Fibroblast of peridontal ligament (primary cell): Measurements from ENCODE around the gene NOLC1.

Experiments
- DNase-seq: peaks from one replicate; pipeline ENCODE4 v3.0.0-alpha.2; 2010; ENCODE audit errors: extremely low read depth

The NOLC1 gene

GRCh38 chr10:102121739-102122372 lies 30.3 kb upstream of the NOLC1 start:
- peak; percentile 42 for DNase-seq

- no peak for DNase-seq
These were observed 29.7 kb upstream of the NOLC1 start for GRCh38 chr10:102122450-102122849.

- DNase-seq = no peak
These were observed 29.0 kb upstream of the NOLC1 start for GRCh38 chr10:102123223-102123622.

- DNase-seq = no peak
These were observed 20.7 kb upstream of the NOLC1 start for GRCh38 chr10:102131286-102132170.

- DNase-seq = no peak
These were observed 20.0 kb upstream of the NOLC1 start for GRCh38 chr10:102132193-102132562.

GRCh38 chr10:102132563-102133372 lies 19.4 kb upstream of the NOLC1 start, which contains the start of gene PPRC1:
PPRC1 (plus strand) TSS chr10:102133040; CDS start chr10:102133069, 29 bp downstream.
- peak; percentile 99 for DNase-seq

- DNase-seq = peak; percentile 66
These were observed 18.6 kb upstream of the NOLC1 start for GRCh38 chr10:102133373-102134195.

GRCh38 chr10:102134416-102134815 lies 17.8 kb upstream of the NOLC1 start:
- DNase-seq = no peak

GRCh38 chr10:102135956-102136526 lies 16.1 kb upstream of the NOLC1 start:
- no peak for DNase-seq

GRCh38 chr10:102139281-102140110 lies 12.7 kb upstream of the NOLC1 start:
- no peak for DNase-seq

GRCh38 chr10:102140218-102140617 lies 12.0 kb upstream of the NOLC1 start:
- DNase-seq = no peak

- DNase-seq = no peak
These were observed 11.2 kb upstream of the NOLC1 start for GRCh38 chr10:102140913-102141540.

GRCh38 chr10:102141583-102142107 lies 10.5 kb upstream of the NOLC1 start:
- DNase-seq = no peak

- DNase-seq = no peak
These were observed 5.2 kb upstream of the NOLC1 start for GRCh38 chr10:102146971-102147428.

GRCh38 chr10:102147561-102147960 lies 4.6 kb upstream of the NOLC1 start:
- no peak for DNase-seq

- no peak for DNase-seq
These were observed 3.9 kb upstream of the NOLC1 start for GRCh38 chr10:102148275-102148674.

GRCh38 chr10:102150970-102151773 lies 1.0 kb upstream of the NOLC1 start:
- peak; percentile 56 for DNase-seq

- no peak for DNase-seq
These were observed 329 bp downstream of the NOLC1 start for GRCh38 chr10:102152545-102152890.
